HCT116 (cell line): ENCODE data around the gene TFAP2D.

Source experiments
- CEBPB ChIP-seq: IDR thresholded peaks from 2 replicates; pipeline ENCODE4 v1.6.1; 2012; ENCODE audit warnings: low read depth
- CTCF ChIP-seq, 3 experiments: fragments of 200-600 bp in 1 of 3; sonication (generic) in 1 of 3; IDR thresholded peaks in 2 of 3; conservative IDR thresholded peaks in 1 of 3; 2 replicates each; pipeline ENCODE4 v1.5.1; 2012 to 2017; ENCODE audit warnings: low read depth in 2 of 3, low read length in 2 of 3, antibody characterized with exemption in 1 of 3, borderline replicate concordance in 1 of 3, control low read depth in 1 of 3, mild to moderate bottlenecking in 1 of 3, mixed read lengths in 1 of 3, mixed run types in 1 of 3, moderate library complexity in 1 of 3; ENCODE audit not compliant: insufficient read depth in 1 of 3
- ELF1 ChIP-seq: IDR thresholded peaks from 2 replicates; pipeline ENCODE4 v1.6.1; 2012; ENCODE audit warnings: low read depth, borderline replicate concordance
- FOSL1 ChIP-seq: IDR thresholded peaks from 2 replicates; pipeline ENCODE4 v1.6.1; 2012; ENCODE audit warnings: low read depth
- POLR2A ChIP-seq: IDR thresholded peaks from 2 replicates; pipeline ENCODE4 v1.7.0; 2011; ENCODE audit warnings: borderline replicate concordance; ENCODE audit not compliant: insufficient read depth, insufficient read length; ENCODE audit errors: extremely low read depth
- REST ChIP-seq: IDR thresholded peaks from 2 replicates; pipeline ENCODE4 v1.6.1; 2012; ENCODE audit warnings: low read depth
- SRF ChIP-seq: IDR thresholded peaks from 2 replicates; pipeline ENCODE4 v1.6.1; 2012; ENCODE audit warnings: low read depth
- ZFX ChIP-seq: fragments of 450-650 bp; IDR thresholded peaks from 2 replicates; pipeline ENCODE4 v1.6.1; 2017
- ZNF274 ChIP-seq: fragments of 200-500 bp; sonication (Bioruptor generic); IDR thresholded peaks from 2 replicates; pipeline ENCODE4 v1.6.1; 2014; ENCODE audit warnings: mild to moderate bottlenecking, low read depth, low read length, inconsistent platforms
- TF ChIP-seq, protein P1 (sequence below): IDR thresholded peaks from 2 replicates; pipeline ENCODE4 v1.6.1; 2012

DNA sequence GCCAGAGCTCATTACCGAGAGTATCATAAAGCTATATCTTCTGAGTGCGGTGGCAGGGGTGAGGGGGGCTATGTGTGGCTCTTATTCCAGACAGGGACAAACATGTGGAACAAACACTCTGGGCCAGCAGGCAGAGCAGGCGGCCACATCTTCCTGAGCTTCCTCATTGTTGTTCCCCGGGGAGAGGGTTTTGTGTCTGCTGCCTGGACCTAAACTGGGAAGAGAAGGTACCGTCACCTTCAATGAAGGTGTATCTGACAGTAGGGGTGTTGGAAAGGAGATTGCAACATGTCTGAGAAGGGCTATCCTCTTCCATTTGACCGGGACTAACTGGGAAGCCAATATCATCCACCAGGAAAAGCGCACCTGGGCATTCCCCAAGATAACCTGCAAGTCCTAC lies 1.6 kb upstream of the TFAP2D start:
- no peak for TF ChIP-seq POLR2A
- no peak for TF ChIP-seq ZNF274
- no peak for TF ChIP-seq SRF
- no peak for TF ChIP-seq CTCF (IDR thresholded peaks at IDR 0.05 in 2 of 3, conservative IDR thresholded peaks at IDR 0.05 in 1 of 3; ENCODE audit: borderline replicate concordance in 1 of 3, insufficient read depth in 1 of 3, low read depth in 2 of 3, low read length in 2 of 3)
- no peak for TF ChIP-seq ELF1
- no peak for TF ChIP-seq ZFX
- no peak for TF ChIP-seq CEBPB
- TF ChIP-seq, protein P1, sequence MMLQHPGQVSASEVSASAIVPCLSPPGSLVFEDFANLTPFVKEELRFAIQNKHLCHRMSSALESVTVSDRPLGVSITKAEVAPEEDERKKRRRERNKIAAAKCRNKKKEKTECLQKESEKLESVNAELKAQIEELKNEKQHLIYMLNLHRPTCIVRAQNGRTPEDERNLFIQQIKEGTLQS: no peak
- no peak for TF ChIP-seq FOSL1
- no peak for TF ChIP-seq REST
